HCEC 1CT (cell line): ENCODE measurements around the gene LEMD2.

Experiments
- DNase-seq: peaks from one replicate; pipeline ENCODE4 v3.0.0-alpha.2; 2017

Gene LEMD2

GRCh38 chr6:33772082-33772830, 16.7 kb downstream of the LEMD2 start:
- no peak for DNase-seq

GRCh38 chr6:33771146-33772081, 17.5 kb downstream of the LEMD2 start:
- peak; percentile 97 for DNase-seq

- no peak for DNase-seq
Observed at GRCh38 chr6:33770833-33771145, 18.1 kb downstream of the LEMD2 start.

- no peak for DNase-seq
Observed at GRCh38 chr6:33770124-33770832, 18.7 kb downstream of the LEMD2 start.

- DNase-seq: no peak
Observed at GRCh38 chr6:33769248-33769821, 19.6 kb downstream of the LEMD2 start.

GRCh38 chr6:33768644-33769120, 20.2 kb downstream of the LEMD2 start:
- DNase-seq: peak; percentile 70

GRCh38 chr6:33766921-33767907, 21.7 kb downstream of the LEMD2 start:
- DNase-seq: no peak

- DNase-seq: no peak
Observed at GRCh38 chr6:33765368-33765767, 23.6 kb downstream of the LEMD2 start.

- DNase-seq: no peak
Observed at GRCh38 chr6:33764036-33764435, 24.9 kb downstream of the LEMD2 start.

GRCh38 chr6:33763483-33763882, 25.4 kb downstream of the LEMD2 start:
- no peak for DNase-seq

- no peak for DNase-seq
Observed at GRCh38 chr6:33762713-33763112, 26.2 kb downstream of the LEMD2 start.

GRCh38 chr6:33761922-33762629, 26.9 kb downstream of the LEMD2 start:
- DNase-seq: peak; percentile 51

- DNase-seq: no peak
Observed at GRCh38 chr6:33761581-33761921, 27.4 kb downstream of the LEMD2 start.

- DNase-seq: no peak
Observed at GRCh38 chr6:33759887-33760629, 28.9 kb downstream of the LEMD2 start.

- DNase-seq: no peak
Observed at GRCh38 chr6:33758815-33759216, 30.1 kb downstream of the LEMD2 start.

- DNase-seq: no peak
Observed at GRCh38 chr6:33757906-33758305, 31.0 kb downstream of the LEMD2 start.

GRCh38 chr6:33757113-33757512, 31.8 kb downstream of the LEMD2 start:
- DNase-seq: no peak

GRCh38 chr6:33756211-33756954, 32.5 kb downstream of the LEMD2 start:
- DNase-seq: no peak

- no peak for DNase-seq
Observed at GRCh38 chr6:33755070-33755869, 33.7 kb downstream of the LEMD2 start.
